D721Med (cell line): ENCODE results near the gene ZNF580.

ENCODE experiments used
- DNase-seq: peaks from one replicate; pipeline ENCODE4 v3.0.0; 2011; ENCODE audit warnings: low spot score; ENCODE audit not compliant: insufficient read length
- FAIRE-seq: peaks from 2 replicates; lab custom pipeline; 2011; peaks lifted over from hg19 to GRCh38; lab: Jason Lieb, UNC
- CTCF ChIP-seq: IDR thresholded peaks from 2 replicates; pipeline ENCODE4 v1.5.1; 2012; ENCODE audit warnings: mild to moderate bottlenecking, control low read depth; ENCODE audit not compliant: insufficient read depth; ENCODE audit errors: missing control alignments

Gene ZNF580

DNA sequence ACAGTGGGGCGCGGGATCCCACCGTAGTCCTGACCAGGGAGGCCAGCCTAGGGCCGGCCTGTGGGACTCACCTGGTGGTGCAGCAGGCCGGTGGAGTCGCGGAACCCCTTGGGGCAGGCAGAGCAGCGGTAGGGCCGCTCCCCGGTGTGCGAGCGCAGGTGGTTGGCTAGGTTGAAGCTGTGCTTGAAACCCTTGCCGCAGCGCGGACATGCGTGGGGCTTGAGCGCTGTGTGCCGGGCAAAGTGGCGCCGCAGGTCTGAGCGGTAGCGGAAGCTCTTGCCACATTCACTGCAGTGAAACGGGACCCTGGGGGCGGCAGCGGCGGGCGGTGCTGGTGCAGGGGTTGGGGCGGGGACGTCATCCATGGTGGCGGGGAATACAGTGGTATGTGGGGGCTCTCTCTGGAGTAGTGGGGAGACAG is 43.3 kb upstream of the ZNF580 start:
- FAIRE-seq: no peak
- DNase-seq: no peak
- TF ChIP-seq CTCF: no peak

- TF ChIP-seq CTCF: no peak
- DNase-seq: no peak
- FAIRE-seq: no peak
Measured at GRCh38 chr19:55598034-55598433, 42.8 kb upstream of the ZNF580 start.

DNA sequence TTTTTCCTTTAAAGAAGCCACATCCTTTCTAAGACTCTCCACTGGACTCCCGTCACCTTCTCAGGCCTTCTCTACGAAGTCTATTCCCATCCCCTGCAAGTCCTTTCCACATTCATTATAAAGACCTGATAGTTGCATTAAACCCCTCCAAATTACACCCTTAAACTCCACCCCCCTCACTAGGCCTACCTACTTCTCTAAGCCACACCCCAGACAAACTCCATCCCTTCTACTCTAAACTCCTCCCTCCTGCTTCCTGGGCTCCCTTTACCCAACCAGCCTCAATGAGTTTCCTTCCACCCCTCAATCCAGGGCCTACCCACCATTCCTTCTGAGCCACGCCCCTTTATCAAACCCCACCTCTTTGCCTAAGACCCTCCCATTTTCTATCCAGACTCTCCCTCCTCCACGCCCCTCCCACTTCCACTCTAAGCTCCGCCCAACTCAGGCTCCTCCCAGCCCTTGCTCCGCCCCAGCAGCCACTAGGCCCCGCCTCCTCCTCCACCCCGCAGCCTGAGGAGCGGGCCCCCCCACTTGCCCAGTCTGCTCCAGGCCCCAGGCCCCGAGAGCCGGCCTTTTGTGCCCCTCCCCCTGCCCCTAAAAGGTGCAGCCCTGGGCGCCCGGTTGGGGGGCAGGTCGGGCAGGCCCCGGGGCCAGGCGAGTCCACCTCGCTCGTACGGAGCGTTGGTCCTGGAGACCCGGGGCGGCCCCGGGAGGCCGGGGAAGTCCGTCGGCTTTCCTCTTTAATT is 41.9 kb upstream of the ZNF580 start:
- DNase-seq (no peak), FAIRE-seq (no peak)
- TF ChIP-seq CTCF: no peak

GRCh38 chr19:55599468-55599841 is 41.3 kb upstream of the ZNF580 start, which contains the start of gene FIZ1:
Gene FIZ1 (minus strand): TSS chr19:55599517. CDS start chr19:55597865, 1,652 bp downstream.
- DNase-seq: peak; percentile 62
- no peak for FAIRE-seq
- TF ChIP-seq CTCF: no peak

GRCh38 chr19:55599842-55600661 is 40.8 kb upstream of the ZNF580 start, which contains the start of gene ZNF524:
Gene ZNF524 (plus strand): TSS chr19:55600288. CDS start chr19:55602113, 1,825 bp downstream.
- no peak for FAIRE-seq
- TF ChIP-seq CTCF: no peak

DNA sequence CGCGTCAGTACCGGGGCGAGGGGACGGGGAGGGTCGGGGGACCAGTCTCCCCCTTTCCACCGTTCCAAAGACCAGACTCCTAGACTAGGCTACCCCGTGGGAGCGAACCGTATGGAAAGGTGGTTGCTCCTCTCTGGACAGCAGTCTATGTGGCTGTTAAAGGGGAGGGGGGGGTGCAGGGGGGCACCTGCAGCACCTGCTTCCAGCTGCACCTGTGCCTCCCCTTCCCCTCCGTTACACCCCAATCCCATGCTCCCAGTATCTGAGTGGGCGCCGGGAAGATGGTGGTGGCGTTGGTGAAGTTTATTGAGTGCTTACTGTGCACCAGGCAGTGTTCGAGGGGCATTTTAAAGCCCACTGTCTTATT is 40.2 kb upstream of the ZNF580 start:
- DNase-seq (no peak), FAIRE-seq (no peak)
- no peak for TF ChIP-seq CTCF

More at GRCh38 chr19:55599842-55600661, 40.8 kb upstream of the ZNF580 start, which contains the start of gene ZNF524:
- peak; percentile 82 for DNase-seq
